Large intestine (tissue), 3 donors: ENCODE data around the gene BNIP1. TPM values are rescaled to one million over a fixed set of nuclear protein-coding genes. Genes with fewer than 3 reads are reported as not detected.

ENCODE experiments used
- DNase-seq, 2 donors: peaks; one replicate each; pipeline versions ENCODE4 v3.0.0 to v3.0.0-alpha.2; 2013
- H3K27ac ChIP-seq: one replicate; pipeline ENCODE4 v1.5.1; 2013; ENCODE audit warnings: low read length
- H3K27me3 ChIP-seq: 2 replicates; pipeline ENCODE4 v1.6.1; 2013; ENCODE audit warnings: low read length; ENCODE audit not compliant: control insufficient read depth, insufficient read depth
- H3K36me3 ChIP-seq: 2 replicates; pipeline ENCODE4 v1.6.1; 2013; ENCODE audit warnings: low read length; ENCODE audit not compliant: control insufficient read depth, insufficient read depth
- H3K4me1 ChIP-seq: one replicate; pipeline ENCODE4 v1.6.1; 2013; ENCODE audit warnings: low read length; ENCODE audit not compliant: control insufficient read depth, insufficient read depth
- H3K4me3 ChIP-seq: one replicate; pipeline ENCODE4 v1.5.1; 2013; ENCODE audit warnings: low read length
- H3K9me3 ChIP-seq: one replicate; pipeline ENCODE4 v1.6.1; 2013; ENCODE audit warnings: mild to moderate bottlenecking, low read depth, low read length, moderate library complexity; ENCODE audit not compliant: control insufficient read depth
- WGBS: methylation state at CpG from one replicate; pipeline ENCODE4 v1.1.5; 2013; ENCODE audit warnings: low lambda C conversion rate; ENCODE audit not compliant: insufficient coverage; 5-methylcytosine and 5-hydroxymethylcytosine counted together
- polyA plus RNA-seq: library from polyadenylated mRNA; unstranded; fragments of 120-200 nt; gene quantifications from one replicate; pipeline ENCODE4 v1.2.1, GENCODE V29; 2013

The BNIP1 gene
- polyA plus RNA-seq, 1 donor = 12.0 TPM

DNA sequence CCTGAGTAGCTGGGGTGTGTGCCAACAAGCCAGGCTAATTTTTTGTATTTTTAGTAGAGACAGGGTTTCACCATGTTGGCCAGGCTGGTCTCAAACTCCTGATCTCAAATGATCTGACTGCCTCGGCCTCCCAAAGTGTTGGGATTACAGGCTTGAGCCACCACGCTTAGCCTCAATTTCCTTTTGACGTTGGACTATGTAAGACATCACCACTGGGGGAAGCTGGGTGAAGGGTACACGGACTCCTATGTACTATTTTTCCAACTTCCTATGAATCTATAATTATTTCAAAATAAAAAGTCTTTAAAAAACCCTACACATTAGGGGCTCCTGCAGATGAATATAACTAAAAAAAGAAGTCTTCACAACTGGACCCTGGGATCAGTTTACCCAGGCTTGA is 46.7 kb downstream of the BNIP1 start:
- Histone ChIP-seq H3K9me3 (no peaks in the 10 kb centered on the region), H3K27ac (no peak overlapping the region), H3K4me1 (no peaks in the 10 kb centered on the region), H3K27me3 (peaks cover 13% of the 10 kb centered on the region), H3K36me3 (no peaks in the 10 kb centered on the region), H3K4me3 (no peak overlapping the region)
- no peak for DNase-seq
- no CpG with 5 or more reads among the region's 4 CpGs for WGBS

DNA sequence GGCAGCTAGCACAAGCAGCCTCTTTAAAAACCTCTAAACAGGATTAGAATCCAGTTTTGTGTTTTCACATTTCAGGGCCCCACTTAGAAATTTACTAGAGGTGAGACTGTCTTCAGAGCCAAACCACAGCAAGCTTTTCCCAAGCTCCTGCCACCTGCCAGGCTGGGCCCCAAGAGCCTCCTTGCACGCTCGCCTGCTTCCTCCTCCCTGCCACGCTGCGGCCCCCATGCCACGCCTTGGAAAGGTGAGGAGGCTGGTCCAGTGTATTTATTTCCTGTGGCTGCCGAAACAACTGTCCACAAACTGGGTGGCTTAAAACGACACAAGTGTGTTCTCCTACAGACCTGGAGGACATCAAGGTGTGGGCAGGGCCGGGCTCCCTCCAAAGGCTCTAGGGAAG is 47.2 kb downstream of the BNIP1 start:
- Histone ChIP-seq H3K36me3 (no peaks in the 10 kb centered on the region), H3K4me3 (no peak overlapping the region), H3K27ac (no peak overlapping the region), H3K9me3 (no peaks in the 10 kb centered on the region), H3K27me3 (peaks cover 16% of the 10 kb centered on the region), H3K4me1 (no peaks in the 10 kb centered on the region)
- DNase-seq = no peak
- WGBS = no CpG with 5 or more reads among the region's 8 CpGs

DNA sequence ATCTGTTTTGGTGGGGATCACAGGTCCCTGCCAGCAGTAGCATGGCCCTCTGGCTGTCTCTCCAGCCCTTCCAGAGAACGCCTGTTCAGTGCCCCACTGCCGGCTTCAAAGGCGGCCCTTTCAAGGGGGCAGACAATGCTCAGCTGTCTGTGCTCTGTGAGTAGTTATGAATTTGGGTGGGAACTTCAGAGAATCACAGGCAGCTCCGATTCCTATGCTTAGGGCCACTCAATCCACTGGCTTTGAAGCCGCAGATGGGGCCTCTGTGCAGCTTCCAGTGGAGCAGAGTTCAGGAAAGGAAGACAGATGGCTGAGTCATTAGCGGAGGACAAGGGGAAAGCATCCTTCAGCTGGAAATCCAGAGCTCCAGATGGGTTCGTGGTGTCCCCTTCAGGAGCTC is 48.2 kb downstream of the BNIP1 start:
- no peaks in the 10 kb centered on the region for H3K36me3 ChIP-seq

DNA sequence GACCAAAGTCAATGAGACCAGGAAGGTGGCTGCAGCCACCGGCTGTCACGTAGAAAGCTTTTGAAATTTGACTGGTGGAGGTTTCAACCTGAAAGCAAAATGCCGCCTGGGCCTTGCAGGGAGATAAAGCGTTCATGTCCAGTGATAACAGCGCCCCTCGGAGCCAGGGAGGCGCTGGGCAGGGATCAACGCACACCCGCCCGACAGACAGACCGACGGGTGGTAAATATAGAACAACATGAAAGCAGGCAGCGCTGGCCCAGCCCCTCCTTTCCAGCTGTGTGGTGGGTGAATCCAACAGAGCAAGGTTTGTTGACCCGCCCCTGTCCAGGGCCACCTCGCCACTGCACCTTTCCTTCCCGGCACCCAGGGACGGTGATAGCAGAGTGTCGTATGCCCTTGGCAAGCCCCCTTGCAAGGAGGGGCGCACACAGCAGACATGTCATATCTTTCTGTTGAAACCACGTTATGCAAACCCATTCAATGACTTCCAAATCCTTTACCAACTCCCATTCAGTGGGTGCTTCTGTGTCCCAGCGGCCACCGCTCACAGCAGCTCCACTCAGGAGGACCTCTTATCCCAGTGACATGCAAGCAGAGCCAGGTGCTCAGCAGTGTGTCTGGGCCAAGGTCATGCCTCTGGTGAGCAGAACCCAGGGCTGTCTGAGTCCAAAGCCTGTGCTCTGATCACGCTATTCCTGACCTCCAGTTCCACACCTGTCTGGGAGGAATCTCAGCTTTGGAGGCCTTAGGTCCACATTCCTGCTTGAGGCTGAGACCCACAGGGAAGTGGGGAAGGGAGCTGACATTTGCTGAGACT is 52.0 kb downstream of the BNIP1 start:
- no CpG with 5 or more reads among the region's 23 CpGs for WGBS
- Histone ChIP-seq H3K4me1 (no peaks in the 10 kb centered on the region), H3K9me3 (peaks cover 7% of the 10 kb centered on the region), H3K4me3 (no peak overlapping the region), H3K27me3 (peaks cover 22% of the 10 kb centered on the region), H3K27ac (no peak overlapping the region), H3K36me3 (no peaks in the 10 kb centered on the region)
- no peak for DNase-seq

More for the DNA sequence above, 48.2 kb downstream of the BNIP1 start:
- no peak overlapping the region for H3K4me3 ChIP-seq
- no peaks in the 10 kb centered on the region for H3K9me3 ChIP-seq
- peaks cover 16% of the 10 kb centered on the region for H3K27me3 ChIP-seq
- DNase-seq = no peak
- no CpG with 5 or more reads among the region's 7 CpGs for WGBS
- no peaks in the 10 kb centered on the region for H3K4me1 ChIP-seq
- H3K27ac ChIP-seq = no peak overlapping the region

DNA sequence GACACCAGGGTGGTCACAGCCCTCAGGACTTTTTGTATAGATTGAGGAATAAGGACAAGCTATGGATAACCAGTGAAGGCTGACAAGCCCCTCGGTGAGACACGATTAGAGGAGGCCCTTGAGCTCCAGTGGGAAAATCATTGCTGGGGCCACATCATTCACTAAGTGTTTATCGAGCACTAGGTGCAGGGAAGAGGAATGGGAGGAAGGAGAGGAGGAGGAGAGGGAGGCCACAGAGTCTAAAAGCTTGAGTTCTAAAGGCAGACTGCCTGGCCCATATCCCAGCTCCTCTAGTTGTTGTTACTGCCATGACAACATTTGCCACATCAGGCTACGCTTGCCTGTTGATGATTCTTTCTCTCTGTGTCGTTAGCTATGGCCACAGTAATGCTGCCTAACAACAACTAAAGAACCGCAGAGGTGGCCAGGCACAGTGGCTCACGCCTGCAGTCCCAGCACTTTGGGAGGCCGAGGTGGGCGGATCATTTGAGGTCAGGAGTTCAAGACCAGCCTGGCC is 53.1 kb downstream of the BNIP1 start:
- H3K4me3 ChIP-seq = no peak overlapping the region
- no peak overlapping the region for H3K27ac ChIP-seq
- peaks cover 7% of the 10 kb centered on the region for H3K9me3 ChIP-seq
- WGBS = 80% methylated on average over 1 of the region's 9 CpGs
- H3K27me3 ChIP-seq = peaks cover 32% of the 10 kb centered on the region
- no peak for DNase-seq
- no peaks in the 10 kb centered on the region for H3K4me1 ChIP-seq
- H3K36me3 ChIP-seq = no peaks in the 10 kb centered on the region

DNA sequence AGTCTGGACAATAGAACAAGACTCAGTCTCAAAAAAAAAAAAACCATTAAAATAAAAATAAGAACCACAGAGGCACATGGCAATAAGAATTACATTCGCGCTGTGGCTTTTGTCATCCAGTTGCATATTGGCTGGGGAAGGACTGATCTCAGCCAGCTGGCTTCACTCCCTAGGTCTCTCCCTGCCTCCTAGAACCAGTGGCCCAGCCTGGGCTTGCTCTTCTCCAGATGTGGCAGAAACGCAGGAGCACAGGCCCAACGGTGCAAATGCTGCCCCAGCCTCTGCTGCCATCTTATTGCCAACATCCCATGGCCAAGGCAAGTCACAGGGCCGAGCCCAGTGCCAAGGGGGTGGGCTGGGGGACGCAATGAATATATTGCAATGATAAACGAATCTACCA is 53.7 kb downstream of the BNIP1 start:
- Histone ChIP-seq H3K9me3 (peaks cover 7% of the 10 kb centered on the region), H3K36me3 (no peaks in the 10 kb centered on the region), H3K27ac (no peak overlapping the region), H3K4me3 (no peak overlapping the region), H3K4me1 (no peaks in the 10 kb centered on the region), H3K27me3 (peaks cover 38% of the 10 kb centered on the region)
- no peak for DNase-seq
- no CpG with 5 or more reads among the region's 7 CpGs for WGBS

DNA sequence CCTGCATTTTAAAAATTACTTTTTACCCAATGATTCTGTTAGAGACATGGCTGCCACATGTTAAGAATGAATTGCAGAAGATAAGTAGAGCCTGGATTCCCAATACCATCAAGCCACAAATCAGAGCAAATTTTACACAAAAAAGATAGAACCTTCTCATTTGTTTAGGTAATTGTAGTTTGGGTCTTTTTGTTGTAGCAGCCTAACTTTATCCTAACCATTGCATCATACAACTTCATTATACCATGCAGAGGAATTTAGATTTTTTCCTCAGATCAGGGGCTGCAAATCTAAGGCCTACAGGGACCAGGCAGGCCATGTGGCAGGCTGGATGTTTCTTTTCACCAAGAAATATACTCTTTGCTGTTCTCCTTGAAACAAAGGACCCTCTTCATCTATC is 56.0 kb downstream of the BNIP1 start:
- H3K36me3 ChIP-seq = no peaks in the 10 kb centered on the region
- H3K27me3 ChIP-seq = peaks cover 39% of the 10 kb centered on the region
- no peak overlapping the region for H3K4me3 ChIP-seq
- no peak overlapping the region for H3K27ac ChIP-seq
- no peak for DNase-seq
- no peaks in the 10 kb centered on the region for H3K4me1 ChIP-seq
- H3K9me3 ChIP-seq = peaks cover 7% of the 10 kb centered on the region

DNA sequence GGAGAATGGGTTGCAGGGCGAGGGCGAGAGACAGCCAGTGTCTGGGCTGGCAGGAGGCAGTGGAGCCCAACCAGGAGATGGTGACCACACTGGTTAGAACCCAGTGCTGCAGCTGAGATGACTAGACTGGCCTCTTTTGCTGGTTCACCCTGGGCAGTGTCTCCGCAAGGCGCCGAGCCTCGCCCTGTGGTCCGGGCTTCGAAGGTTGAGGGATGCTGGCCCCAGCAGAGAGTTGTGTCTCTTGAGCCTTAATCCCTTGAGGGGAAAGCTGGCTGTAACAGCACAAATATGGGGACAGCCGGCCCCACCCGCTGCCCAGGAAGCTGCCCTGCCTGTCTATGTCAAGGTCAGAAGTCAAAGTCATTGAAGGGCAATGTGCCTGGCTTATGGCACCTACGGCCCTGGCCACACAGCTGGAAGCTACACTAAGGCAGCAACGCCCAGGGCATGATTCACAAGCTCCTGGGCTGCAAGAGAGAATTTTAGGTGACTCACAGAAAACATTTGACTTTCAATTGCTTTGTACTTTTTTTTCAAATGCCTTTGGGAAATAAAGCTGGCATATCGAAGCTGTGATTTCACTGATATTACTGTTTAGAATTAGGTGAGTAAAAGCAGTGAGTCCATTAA is 57.4 kb downstream of the BNIP1 start:
- peaks cover 7% of the 10 kb centered on the region for H3K9me3 ChIP-seq
- no peak overlapping the region for H3K4me3 ChIP-seq
- no peaks in the 10 kb centered on the region for H3K4me1 ChIP-seq
- H3K27me3 ChIP-seq = peaks cover 28% of the 10 kb centered on the region
- WGBS = 63% methylated on average over 1 of the region's 13 CpGs
- H3K36me3 ChIP-seq = no peaks in the 10 kb centered on the region
- no peak overlapping the region for H3K27ac ChIP-seq
- DNase-seq = no peak

DNA sequence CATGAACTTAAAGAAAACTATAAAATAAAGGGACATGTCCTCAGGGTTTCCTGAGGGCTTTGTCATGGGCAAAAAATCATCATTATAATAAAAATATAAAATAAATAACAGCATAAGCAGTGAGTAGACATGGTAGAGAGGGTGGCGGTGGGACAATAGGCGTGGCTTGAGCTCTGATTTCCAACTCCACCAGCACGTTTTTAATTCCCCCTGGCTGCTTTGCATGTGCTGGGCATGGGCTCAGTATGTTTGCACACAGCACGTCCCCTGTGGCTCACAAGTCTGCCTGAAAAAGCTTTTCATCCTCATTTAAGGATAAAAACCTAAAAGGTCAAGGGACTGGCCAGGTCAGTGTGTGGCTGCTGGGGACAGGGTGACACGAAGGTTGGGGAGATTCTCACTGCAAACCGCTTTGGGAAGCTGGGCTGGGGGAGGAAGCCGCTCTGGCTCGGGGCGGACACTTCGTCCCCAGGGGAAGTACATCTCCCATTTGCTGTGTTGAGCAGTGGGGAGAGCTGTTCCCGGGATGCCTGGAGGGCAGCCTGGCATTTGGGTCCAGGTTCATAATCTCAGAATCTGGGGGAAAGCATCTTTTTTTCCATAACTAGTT is 58.0 kb downstream of the BNIP1 start:
- H3K9me3 ChIP-seq = peaks cover 7% of the 10 kb centered on the region
- WGBS = no CpG with 5 or more reads among the region's 11 CpGs
- H3K36me3 ChIP-seq = no peaks in the 10 kb centered on the region
- H3K4me3 ChIP-seq = no peak overlapping the region
- H3K27ac ChIP-seq = no peak overlapping the region
- DNase-seq = no peak
- no peaks in the 10 kb centered on the region for H3K4me1 ChIP-seq
- peaks cover 27% of the 10 kb centered on the region for H3K27me3 ChIP-seq

DNA sequence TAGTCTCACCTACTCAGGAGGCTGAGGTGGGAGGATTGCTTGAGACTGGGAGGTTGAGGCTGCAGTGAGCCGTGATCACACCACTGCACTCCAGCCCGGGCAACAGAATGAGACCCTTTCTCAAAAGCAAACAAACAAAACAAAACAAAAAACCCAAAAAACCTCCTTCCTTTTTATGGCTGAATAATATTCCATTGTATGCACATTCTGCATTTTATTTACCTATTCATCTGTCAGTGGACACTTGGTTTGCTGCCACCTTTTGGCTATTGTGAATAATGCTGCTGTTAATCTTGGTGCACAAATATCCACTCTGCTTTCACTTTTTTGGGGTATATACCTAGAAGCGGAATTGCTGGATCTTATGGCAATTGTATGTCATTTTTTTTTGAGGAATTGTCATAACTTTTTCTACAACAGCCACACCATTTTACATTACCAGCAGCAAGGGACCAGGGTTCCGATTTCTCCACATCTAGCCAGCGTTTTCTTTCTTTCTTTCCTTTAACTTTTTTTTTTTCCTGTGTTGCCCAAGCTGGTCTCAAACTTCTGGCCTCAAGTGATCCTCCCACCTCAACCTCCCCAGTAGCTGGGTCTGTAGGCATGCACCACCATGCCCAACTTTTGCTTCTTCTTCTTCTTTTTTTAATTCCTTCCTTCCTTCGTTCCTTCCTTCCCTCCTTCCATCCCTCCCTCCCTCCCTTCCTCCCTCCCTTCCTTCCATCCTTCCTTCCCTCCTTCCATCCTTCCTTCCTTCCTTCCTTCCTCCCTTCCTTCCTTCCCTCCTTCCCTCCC is 60.1 kb downstream of the BNIP1 start:
- Histone ChIP-seq H3K27ac (no peak overlapping the region), H3K9me3 (peaks cover 5% of the 10 kb centered on the region), H3K4me3 (no peak overlapping the region), H3K4me1 (no peaks in the 10 kb centered on the region), H3K27me3 (peaks cover 27% of the 10 kb centered on the region), H3K36me3 (no peaks in the 10 kb centered on the region)
- no peak for DNase-seq
- WGBS = 94% methylated on average over 3 of the region's 6 CpGs
